BLaER1 (cell line): Measurements from ENCODE around the gene B4GALT6.

Experiments
- H3K27ac ChIP-seq: shearing (Covaris generic); formaldehyde crosslinking; 2 replicates; pipeline ENCODE4 v1.8.1; 2022
- H3K27me3 ChIP-seq: shearing (Covaris generic); formaldehyde crosslinking; 2 replicates; pipeline ENCODE4 v1.8.1; 2022
- H3K36me3 ChIP-seq: shearing (Covaris generic); formaldehyde crosslinking; 2 replicates; pipeline ENCODE4 v1.8.1; 2022
- H3K4me1 ChIP-seq: shearing (Covaris generic); formaldehyde crosslinking; 2 replicates; pipeline ENCODE4 v1.8.1; 2022
- H3K4me2 ChIP-seq: shearing (Covaris generic); formaldehyde crosslinking; 2 replicates; pipeline ENCODE4 v1.8.1; 2022
- H3K4me3 ChIP-seq: shearing (Covaris generic); formaldehyde crosslinking; 2 replicates; pipeline ENCODE4 v1.8.1; 2022
- H3K9ac ChIP-seq: shearing (Covaris generic); formaldehyde crosslinking; 2 replicates; pipeline ENCODE4 v1.8.1; 2022
- H3K9me3 ChIP-seq: shearing (Covaris generic); formaldehyde crosslinking; 2 replicates; pipeline ENCODE4 v1.8.1; 2022
- H4K20me1 ChIP-seq: shearing (Covaris generic); formaldehyde crosslinking; 2 replicates; pipeline ENCODE4 v1.8.1; 2022
- Cebpa-rat ChIP-seq: shearing (Covaris generic); IDR thresholded peaks from 2 replicates; pipeline ENCODE4 v1.8.1; 2022

B4GALT6 gene

DNA sequence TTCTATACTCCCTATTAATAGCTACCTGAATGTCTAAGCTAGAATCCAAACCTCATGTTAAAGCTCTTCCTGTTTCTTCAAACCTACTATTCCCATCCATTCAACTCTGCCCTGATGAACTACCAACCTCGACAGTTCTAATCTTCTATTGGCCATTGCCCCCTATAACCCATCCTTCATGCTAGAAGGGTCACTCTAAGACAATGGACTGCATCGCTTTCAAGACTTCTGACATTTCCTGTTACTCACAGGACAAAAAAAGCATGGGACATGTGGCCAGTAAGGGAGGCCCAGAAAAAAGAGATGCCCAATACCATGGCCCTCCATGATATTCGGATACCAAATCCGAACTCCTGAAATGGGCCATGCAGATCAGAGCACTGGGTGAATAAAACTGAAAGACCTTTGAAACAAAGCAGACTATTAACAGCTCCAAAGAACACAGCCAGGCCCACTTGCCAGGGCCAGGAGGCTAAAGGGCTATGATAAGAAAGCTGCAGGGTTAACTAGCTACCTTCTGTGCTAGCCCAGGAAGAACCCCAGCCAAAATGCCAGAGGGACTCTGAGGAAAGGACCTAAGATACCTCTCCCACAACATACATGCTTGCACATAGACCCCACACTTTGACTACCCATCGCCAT, 4.5 kb downstream of the B4GALT6 start:
- H3K9me3 ChIP-seq, result no peaks in the 10 kb centered on the region
- no peak overlapping the region for H3K27ac ChIP-seq
- H3K4me3 ChIP-seq, result no peak overlapping the region
- H3K9ac ChIP-seq, result no peak overlapping the region
- peaks cover 7% of the 10 kb centered on the region for H3K4me1 ChIP-seq
- H4K20me1 ChIP-seq, result peaks cover 10% of the 10 kb centered on the region; the same call in 1 of the 2 replicates
- no peaks in the 10 kb centered on the region; the same call in 1 of the 2 replicates for H3K27me3 ChIP-seq
- no peak overlapping the region for H3K4me2 ChIP-seq
- no peaks in the 10 kb centered on the region for H3K36me3 ChIP-seq
- no peak for TF ChIP-seq Cebpa-rat

DNA sequence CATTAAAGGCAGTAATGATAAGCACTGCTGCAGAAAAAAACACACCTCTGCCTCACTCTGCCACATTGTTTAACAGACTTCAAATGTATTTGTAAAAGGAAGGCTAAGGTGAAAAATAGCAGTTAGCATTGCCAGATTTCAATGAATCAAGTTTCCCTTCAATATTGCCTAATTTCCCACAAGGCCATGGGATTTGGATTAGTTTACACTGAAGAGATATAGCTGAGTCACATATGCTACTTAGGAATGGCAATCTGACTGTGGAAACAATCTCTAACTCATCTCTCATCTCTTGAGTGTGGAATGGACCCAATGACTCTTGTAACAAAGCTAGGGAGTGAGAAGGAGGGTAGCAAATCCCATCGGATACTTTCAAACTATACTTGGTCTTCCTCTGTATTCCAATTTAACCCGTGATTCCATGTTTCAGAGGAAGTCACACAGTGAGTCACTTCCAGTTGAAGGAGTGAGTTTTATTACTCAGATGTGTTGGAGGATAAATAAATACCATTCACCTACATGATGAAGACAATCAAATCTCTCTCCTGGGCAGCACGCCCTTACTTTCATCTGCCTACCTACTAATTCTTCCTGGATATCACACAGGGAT, 5.1 kb downstream of the B4GALT6 start:
- Histone ChIP-seq H3K4me1 (peaks cover 7% of the 10 kb centered on the region), H3K4me3 (no peak overlapping the region), H3K9ac (no peak overlapping the region), H4K20me1 (peaks cover 10% of the 10 kb centered on the region; the same call in 1 of the 2 replicates), H3K27ac (no peak overlapping the region), H3K9me3 (no peaks in the 10 kb centered on the region), H3K4me2 (no peak overlapping the region), H3K36me3 (no peaks in the 10 kb centered on the region), H3K27me3 (no peaks in the 10 kb centered on the region; the same call in 1 of the 2 replicates)
- TF ChIP-seq Cebpa-rat, result no peak

- Histone ChIP-seq H3K4me2 (no peak overlapping the region), H3K27ac (no peak overlapping the region), H3K9me3 (no peaks in the 10 kb centered on the region), H3K36me3 (no peaks in the 10 kb centered on the region), H4K20me1 (peaks cover 10% of the 10 kb centered on the region; the same call in 1 of the 2 replicates), H3K9ac (no peak overlapping the region), H3K27me3 (no peaks in the 10 kb centered on the region; the same call in 1 of the 2 replicates), H3K4me3 (no peak overlapping the region), H3K4me1 (peaks cover 2% of the 10 kb centered on the region)
- no peak for TF ChIP-seq Cebpa-rat
These were observed 6.0 kb downstream of the B4GALT6 start for GRCh38 chr18:31678425-31678824.

DNA sequence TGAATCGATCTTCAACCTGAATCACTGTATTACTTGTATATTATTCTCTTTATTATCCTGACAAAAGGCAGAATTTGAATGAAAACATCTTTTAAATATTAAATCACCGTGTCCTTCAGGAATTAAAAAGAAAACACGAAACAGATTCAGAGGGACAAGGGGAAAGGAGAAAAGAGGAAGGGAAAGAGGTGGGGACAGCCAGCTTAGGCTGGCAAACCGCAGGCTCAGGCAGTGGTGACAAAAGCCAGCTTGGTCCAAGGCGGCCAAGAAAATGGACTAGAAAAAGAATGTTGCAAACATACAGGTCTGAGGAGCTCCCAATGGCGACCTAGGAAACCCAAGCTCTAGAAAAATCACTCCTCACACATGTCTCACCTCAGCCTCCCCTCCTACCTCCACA, 6.8 kb downstream of the B4GALT6 start:
- Histone ChIP-seq H3K27me3 (no peaks in the 10 kb centered on the region), H3K27ac (no peak overlapping the region), H3K9me3 (no peaks in the 10 kb centered on the region), H3K4me1 (no peaks in the 10 kb centered on the region; the same call in 1 of the 2 replicates), H3K4me2 (0 out of 2 replicates have a peak overlapping the region, but pooled peaks have one; percentile 1), H4K20me1 (peaks cover 10% of the 10 kb centered on the region; the same call in 1 of the 2 replicates), H3K36me3 (0 out of 2 replicates have a peak, but pooled peaks cover 3% of the 10 kb centered on the region), H3K9ac (no peak overlapping the region), H3K4me3 (no peak overlapping the region)
- TF ChIP-seq Cebpa-rat, result no peak

DNA sequence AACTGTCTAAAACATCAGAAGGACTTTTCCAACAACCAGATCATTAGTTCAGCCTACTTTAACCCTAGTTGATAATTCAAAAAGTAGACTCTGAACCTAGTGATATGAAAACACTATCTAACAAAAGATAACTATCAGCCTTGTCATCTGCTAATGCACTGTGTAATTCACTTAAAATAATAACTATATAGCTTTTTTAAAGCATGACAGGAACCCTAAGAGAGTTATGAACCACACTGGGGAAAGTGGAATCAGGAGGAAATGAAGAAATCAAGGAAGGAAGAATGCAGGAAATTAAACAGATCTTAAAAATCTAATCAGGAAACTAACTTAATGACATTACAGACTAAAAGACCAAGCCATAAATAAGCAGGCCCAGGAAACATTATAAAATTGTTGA, 9.0 kb downstream of the B4GALT6 start:
- Histone ChIP-seq H3K4me3 (no peak overlapping the region), H3K9ac (no peak overlapping the region), H3K27me3 (no peaks in the 10 kb centered on the region), H3K4me2 (no peak overlapping the region), H4K20me1 (peaks cover 6% of the 10 kb centered on the region; the same call in 1 of the 2 replicates), H3K27ac (no peak overlapping the region), H3K36me3 (0 out of 2 replicates have a peak, but pooled peaks cover 3% of the 10 kb centered on the region), H3K9me3 (no peaks in the 10 kb centered on the region), H3K4me1 (no peaks in the 10 kb centered on the region; the same call in 1 of the 2 replicates)
- no peak for TF ChIP-seq Cebpa-rat

DNA sequence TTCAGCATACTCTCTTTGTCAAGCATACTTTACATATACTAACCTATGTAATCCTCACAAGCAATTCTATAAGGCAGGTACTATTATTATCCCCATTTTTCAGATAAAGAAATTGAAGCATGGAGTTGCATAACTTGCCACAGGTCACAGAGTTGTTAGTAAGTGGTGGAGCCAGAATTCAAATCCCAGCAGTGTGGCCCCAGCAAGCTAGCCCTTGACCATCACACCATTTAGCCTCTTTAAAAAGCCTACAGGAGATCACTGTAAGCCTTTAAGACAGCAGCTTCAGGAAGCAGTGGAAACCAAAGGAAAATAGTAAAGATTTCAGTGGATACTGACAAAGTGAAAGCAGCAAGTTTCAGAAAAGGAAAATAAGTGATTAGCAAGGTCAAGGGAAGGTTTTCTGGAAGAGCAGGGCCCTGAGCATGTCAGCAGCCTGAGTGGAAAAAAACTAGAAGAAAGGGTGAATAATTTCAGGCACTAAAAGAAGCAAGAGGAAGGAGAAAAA, 11.7 kb downstream of the B4GALT6 start:
- TF ChIP-seq Cebpa-rat, result no peak
- H3K27ac ChIP-seq, result no peak overlapping the region
- H4K20me1 ChIP-seq, result no peaks in the 10 kb centered on the region
- H3K4me3 ChIP-seq, result no peak overlapping the region
- H3K4me2 ChIP-seq, result no peak overlapping the region
- no peaks in the 10 kb centered on the region for H3K27me3 ChIP-seq
- H3K9ac ChIP-seq, result no peak overlapping the region
- H3K36me3 ChIP-seq, result 0 out of 2 replicates have a peak, but pooled peaks cover 3% of the 10 kb centered on the region
- no peaks in the 10 kb centered on the region; the same call in 1 of the 2 replicates for H3K4me1 ChIP-seq
- H3K9me3 ChIP-seq, result no peaks in the 10 kb centered on the region

DNA sequence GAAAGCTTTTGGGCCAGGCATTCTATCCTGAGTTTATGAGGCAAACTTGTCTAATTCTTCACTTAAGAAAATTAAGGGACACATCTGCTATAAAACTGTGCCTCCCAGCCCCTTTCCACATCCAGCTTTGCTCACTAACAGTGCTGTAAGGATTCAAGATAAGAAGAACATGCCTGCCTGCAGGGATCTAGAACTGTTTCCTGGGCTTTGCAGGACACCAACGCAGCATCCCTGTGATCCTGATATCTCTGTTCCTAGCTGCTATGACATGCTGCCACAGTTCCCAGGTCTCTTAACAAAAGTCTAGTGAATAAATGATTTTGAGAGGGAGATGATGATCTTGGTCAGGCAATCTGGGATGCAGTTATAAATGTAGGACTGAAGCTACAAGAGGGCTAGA, 12.4 kb downstream of the B4GALT6 start:
- no peak overlapping the region for H3K4me2 ChIP-seq
- no peak overlapping the region for H3K9ac ChIP-seq
- H4K20me1 ChIP-seq, result no peaks in the 10 kb centered on the region
- H3K36me3 ChIP-seq, result 0 out of 2 replicates have a peak, but pooled peaks cover 3% of the 10 kb centered on the region
- no peak for TF ChIP-seq Cebpa-rat
- no peaks in the 10 kb centered on the region for H3K27me3 ChIP-seq
- H3K27ac ChIP-seq, result no peak overlapping the region
- no peak overlapping the region for H3K4me3 ChIP-seq
- H3K9me3 ChIP-seq, result no peaks in the 10 kb centered on the region
- H3K4me1 ChIP-seq, result no peaks in the 10 kb centered on the region

- H3K27me3 ChIP-seq, result no peaks in the 10 kb centered on the region
- no peaks in the 10 kb centered on the region for H3K4me1 ChIP-seq
- no peaks in the 10 kb centered on the region for H3K9me3 ChIP-seq
- no peak overlapping the region for H3K4me3 ChIP-seq
- TF ChIP-seq Cebpa-rat, result no peak
- H3K9ac ChIP-seq, result no peak overlapping the region
- H3K27ac ChIP-seq, result no peak overlapping the region
- H3K36me3 ChIP-seq, result 0 out of 2 replicates have a peak, but pooled peaks cover 3% of the 10 kb centered on the region
- no peaks in the 10 kb centered on the region for H4K20me1 ChIP-seq
- no peak overlapping the region for H3K4me2 ChIP-seq
These were observed 14.8 kb downstream of the B4GALT6 start for GRCh38 chr18:31669541-31669940.

DNA sequence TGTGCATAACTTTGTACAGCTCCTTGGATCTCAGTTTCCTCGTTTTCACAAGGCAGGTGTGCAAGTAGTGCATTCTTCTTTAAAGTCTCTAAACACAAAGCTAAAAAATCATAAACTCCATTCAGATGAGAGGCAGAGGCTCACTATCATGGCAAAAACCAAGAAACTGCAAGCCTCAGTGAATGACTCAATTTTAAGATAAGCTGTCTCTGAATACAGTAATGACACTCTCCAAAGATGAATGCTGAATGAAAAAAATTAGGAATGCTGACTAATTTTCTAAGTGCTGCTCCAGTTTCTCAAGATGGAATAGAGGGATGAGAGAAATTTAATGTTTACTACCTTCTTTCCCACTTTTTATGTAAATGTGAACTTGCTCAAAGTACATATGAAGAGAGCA, 17.2 kb downstream of the B4GALT6 start:
- no peaks in the 10 kb centered on the region for H3K36me3 ChIP-seq
- H3K9ac ChIP-seq, result no peak overlapping the region
- H3K27ac ChIP-seq, result no peak overlapping the region
- 0 out of 2 replicates have a peak, but pooled peaks cover 7% of the 10 kb centered on the region for H3K4me1 ChIP-seq
- no peak for TF ChIP-seq Cebpa-rat
- H4K20me1 ChIP-seq, result no peaks in the 10 kb centered on the region
- no peak overlapping the region for H3K4me3 ChIP-seq
- H3K4me2 ChIP-seq, result no peak overlapping the region
- 0 out of 2 replicates have a peak, but pooled peaks cover 3% of the 10 kb centered on the region for H3K9me3 ChIP-seq
- no peaks in the 10 kb centered on the region for H3K27me3 ChIP-seq

GRCh38 chr18:31666055-31666454, 18.3 kb downstream of the B4GALT6 start:
- H3K4me3 ChIP-seq, result no peak overlapping the region
- H4K20me1 ChIP-seq, result no peaks in the 10 kb centered on the region
- no peak for TF ChIP-seq Cebpa-rat
- H3K4me1 ChIP-seq, result 0 out of 2 replicates have a peak, but pooled peaks cover 7% of the 10 kb centered on the region
- no peak overlapping the region for H3K4me2 ChIP-seq
- no peaks in the 10 kb centered on the region for H3K36me3 ChIP-seq
- no peaks in the 10 kb centered on the region for H3K27me3 ChIP-seq
- 0 out of 2 replicates have a peak, but pooled peaks cover 3% of the 10 kb centered on the region for H3K9me3 ChIP-seq
- no peak overlapping the region for H3K27ac ChIP-seq
- no peak overlapping the region for H3K9ac ChIP-seq
